ENCODE results near the gene MAP1B.

Gene MAP1B

DNA sequence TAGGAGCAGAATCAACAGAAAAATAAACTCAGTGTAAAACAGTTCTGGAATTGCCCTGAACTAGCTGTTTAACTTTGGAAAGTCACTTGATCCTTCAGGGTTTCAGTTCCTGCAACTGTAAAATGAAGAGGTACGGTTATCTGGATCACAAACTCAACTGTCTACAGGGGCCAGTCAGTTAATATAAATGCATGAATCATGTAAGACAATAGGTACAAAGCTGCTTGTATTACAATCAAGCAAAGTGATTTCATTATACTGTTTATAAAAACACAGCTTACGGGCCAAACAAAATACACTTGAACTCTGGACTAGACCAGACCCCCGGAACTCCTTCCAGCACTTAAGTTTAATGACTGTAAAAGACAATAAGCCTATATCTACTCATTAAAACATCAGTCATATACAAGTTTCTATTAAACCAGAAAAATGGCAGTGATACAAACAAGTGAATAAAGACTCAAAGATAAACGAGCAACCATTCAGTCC, 139.7 kb downstream of the MAP1B start:
- DNase-seq (ENCODE audit: low read depth, low spot score) = no peak

DNA sequence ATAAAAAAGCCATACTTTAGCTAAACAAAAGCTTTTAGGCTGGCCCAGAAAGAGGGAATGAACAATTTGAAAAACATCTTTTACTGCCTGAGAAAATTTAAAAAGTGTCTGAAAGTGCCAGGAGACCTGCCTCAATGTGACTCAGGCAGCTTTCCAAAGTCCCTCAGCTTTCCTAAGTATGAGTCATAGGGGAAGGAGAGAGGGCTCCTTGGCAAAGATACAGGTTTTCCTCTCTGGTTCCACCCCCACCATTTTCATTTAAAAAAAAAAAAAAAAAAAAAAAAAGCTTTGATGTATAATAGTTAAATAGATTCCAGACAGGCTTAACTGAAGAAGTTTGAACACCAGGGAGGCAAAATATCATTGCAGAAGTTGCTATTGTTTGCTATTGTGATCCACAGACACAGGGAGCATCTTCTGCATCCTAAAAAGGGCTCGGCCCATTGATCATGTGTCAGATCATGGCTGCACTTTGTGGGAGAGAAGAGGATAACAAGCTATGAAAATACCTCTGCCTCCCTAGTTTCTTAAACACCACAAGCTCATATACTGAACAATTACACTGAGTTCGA, 141.2 kb downstream of the MAP1B start:
- no peak for DNase-seq (ENCODE audit: low read depth, low spot score)

DNA sequence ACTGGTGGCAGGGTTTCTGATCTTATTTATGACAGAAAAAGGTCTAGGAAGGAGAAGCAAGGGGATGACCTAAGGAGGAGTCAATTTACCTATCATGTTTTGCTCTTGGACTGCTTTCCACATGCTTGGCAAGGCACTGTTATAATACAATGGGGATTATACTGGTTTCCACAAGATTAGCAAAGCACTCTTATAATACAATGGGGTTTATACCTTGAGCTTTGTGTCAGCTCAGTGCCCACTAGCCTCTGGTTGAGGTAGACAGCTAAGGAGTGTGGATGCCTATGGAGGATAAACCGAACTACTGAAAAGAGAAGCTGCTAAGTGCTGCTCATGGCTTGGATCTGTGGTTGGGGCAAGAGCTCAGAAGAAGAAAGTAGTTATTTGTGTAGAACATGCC, 144.1 kb downstream of the MAP1B start:
- DNase-seq (ENCODE audit: low read depth, low spot score) = no peak

DNA sequence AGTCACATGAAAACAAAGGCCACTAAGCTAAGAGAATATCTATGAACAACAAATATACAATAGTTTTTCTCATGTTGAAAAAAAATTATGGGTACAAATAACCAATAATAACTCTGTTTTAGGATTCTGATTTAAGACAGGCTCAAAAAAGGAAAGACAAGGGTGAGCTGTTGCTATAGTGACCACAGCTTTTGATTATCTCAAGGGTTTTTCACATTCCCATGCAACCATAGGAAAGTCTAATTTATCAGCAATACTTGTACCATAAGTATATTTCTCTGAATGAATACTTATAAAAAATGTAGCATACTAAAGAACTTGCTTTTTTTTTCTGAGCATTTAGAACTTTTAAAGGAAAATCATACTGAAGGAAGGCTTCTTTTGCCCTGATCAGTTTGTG, 144.7 kb downstream of the MAP1B start:
- no peak for DNase-seq (ENCODE audit: low read depth, low spot score)

DNA sequence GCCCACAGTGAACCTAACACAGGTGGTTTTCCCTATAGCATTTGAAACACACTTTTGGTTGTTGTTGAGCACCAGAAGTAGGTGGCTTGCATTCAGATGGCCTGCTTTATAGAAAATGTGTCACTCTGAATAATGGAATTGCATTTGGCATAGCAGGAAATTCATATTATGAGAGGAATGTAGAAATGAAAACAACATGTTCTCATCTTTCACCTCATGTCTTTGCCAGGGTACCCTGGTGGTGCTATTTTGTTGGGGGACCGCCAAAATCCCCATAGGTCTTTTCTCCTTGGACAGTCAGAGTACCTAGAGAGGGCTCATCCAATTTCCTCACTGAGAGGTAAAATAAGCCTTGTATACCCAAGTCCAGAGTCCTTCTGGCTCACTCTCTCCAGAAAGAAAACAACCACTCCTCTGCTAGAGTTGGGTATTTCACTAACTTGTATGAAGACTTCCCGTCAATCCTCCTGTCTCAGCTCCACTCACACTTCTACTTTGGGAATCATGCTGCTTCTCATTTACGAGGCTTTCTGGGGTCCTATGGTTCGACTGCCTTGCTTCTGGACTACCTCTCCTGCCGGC, 145.4 kb downstream of the MAP1B start:
- no peak for DNase-seq (ENCODE audit: low read depth, low spot score)

DNA sequence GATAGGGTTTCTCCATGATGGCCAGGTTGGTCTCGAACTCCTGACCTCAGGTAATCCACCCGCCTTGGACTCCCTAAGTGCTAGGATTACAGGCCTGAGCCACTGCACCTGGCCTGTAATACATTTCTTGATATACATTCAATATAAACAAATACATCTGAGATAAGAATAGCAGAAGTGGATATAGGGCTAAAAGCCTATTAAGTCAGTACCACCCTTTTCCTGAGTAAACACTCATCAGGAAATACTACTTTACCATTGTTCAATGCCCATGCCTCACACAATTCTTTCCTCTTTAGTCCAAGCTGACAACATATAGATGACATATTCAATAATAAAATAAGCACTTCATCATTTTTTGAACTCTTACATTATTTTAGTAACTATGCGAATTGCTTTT, 148.0 kb downstream of the MAP1B start:
- no peak for DNase-seq (ENCODE audit: low read depth, low spot score)

DNA sequence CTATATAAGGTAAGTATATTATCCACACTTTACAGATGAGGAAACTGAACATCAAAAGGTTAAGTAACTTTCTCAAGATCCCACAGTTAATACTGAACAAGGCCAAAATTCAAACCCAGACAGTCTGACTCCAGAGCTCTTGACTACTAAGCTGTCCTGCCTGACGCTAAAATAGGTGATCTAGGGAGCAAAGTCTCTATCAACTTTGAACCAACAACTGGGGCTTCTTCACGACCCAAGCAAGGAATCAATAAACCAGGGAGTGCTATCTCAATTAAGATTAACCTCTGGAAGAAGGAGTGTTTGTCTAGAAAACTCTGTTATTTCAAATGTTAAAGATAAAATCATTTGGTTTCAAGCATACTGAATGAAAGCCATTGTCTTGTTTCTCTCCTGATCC, 148.4 kb downstream of the MAP1B start:
- DNase-seq (ENCODE audit: low read depth, low spot score) = no peak

DNA sequence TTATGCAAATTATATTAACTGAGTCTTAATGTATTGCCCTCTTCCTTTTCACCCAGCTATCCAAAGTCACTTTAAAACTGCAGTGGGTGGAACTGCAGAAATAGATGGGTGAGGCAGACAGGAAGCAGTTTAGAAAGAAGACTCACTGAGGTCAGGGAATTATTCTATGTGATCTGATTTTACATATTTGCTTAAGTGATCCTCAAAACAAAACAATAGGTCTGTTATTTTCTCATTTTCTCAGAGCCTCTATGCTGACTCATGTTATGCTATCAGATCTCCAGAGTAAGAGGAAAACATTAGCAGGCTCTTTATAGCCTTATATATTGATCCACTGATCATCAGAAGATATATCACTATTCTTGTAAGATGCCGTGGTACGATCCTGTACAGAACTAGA, 149.3 kb downstream of the MAP1B start:
- no peak for DNase-seq (ENCODE audit: low read depth, low spot score)
